OCI-LY7 (cell line): ENCODE results near the gene TRMT61A. TPM values are rescaled to one million over a fixed set of nuclear protein-coding genes. Genes with fewer than 3 reads are reported as not detected.
A peak's percentile ranks its signal among the peaks of the same experiment; 100 is the strongest.

Source experiments
- BruUV-seq: library from RNA; stranded (reverse); fragments of 400-500 nt; replicated peaks from 2 replicates; lab custom pipeline; 2021; lab: Mats Ljungman, UMichigan
- CTCF ChIA-PET: fragments of 300-600 bp; sonication (Branson Sonifier 250); formaldehyde crosslinking; loops from one replicate; lab custom pipeline; 2022; ENCODE audit warnings: antibody characterized with exemption; ENCODE audit not compliant: unreplicated experiment; lab: Charles Lee
- POLR2A ChIA-PET: fragments of 300-600 bp; sonication (Branson Sonifier 250); formaldehyde crosslinking; loops from one replicate; lab custom pipeline; 2022; ENCODE audit warnings: antibody characterized with exemption; lab: Charles Lee
- DNase-seq: peaks from one replicate; pipeline ENCODE4 v3.0.0-alpha.2; 2015; ENCODE audit warnings: low spot score
- H2AFZ ChIP-seq: fragments of 200-600 bp; sonication (generic), shearing (Covaris generic); 2 replicates; pipeline ENCODE4 v1.6.1; 2014; ENCODE audit warnings: mild to moderate bottlenecking, antibody characterized with exemption, low read length, moderate library complexity
- H3K27ac ChIP-seq: fragments of 200-600 bp; sonication (generic); 2 replicates; pipeline ENCODE4 v1.5.1; 2014; ENCODE audit warnings: mixed run types, low read depth, mild to moderate bottlenecking, moderate library complexity, low read length, inconsistent platforms; ENCODE audit not compliant: poor library complexity, severe bottlenecking
- H3K36me3 ChIP-seq: fragments of 200-600 bp; sonication (generic); 2 replicates; pipeline ENCODE4 v1.6.1; 2014; ENCODE audit warnings: mild to moderate bottlenecking, antibody characterized with exemption, low read length, moderate library complexity, mixed read lengths; ENCODE audit not compliant: insufficient read depth
- H3K4me1 ChIP-seq: fragments of 200-600 bp; sonication (generic); 2 replicates; pipeline ENCODE4 v1.5.1; 2014; ENCODE audit warnings: mild to moderate bottlenecking, low read length; ENCODE audit not compliant: insufficient read depth, poor library complexity, severe bottlenecking
- H3K4me2 ChIP-seq: fragments of 200-600 bp; sonication (generic); 2 replicates; pipeline ENCODE4 v1.6.1; 2014; ENCODE audit warnings: mild to moderate bottlenecking, low read length
- H3K4me3 ChIP-seq: fragments of 200-600 bp; sonication (generic); 2 replicates; pipeline ENCODE4 v1.5.1; 2014; ENCODE audit warnings: mild to moderate bottlenecking, low read depth, low read length; ENCODE audit not compliant: poor library complexity, severe bottlenecking
- H3K79me2 ChIP-seq: fragments of 200-600 bp; sonication (generic); 2 replicates; pipeline ENCODE4 v1.6.1; 2016; ENCODE audit warnings: low read depth, mild to moderate bottlenecking, low read length, moderate library complexity, mixed read lengths; ENCODE audit not compliant: insufficient read depth
- H3K9me2 ChIP-seq: fragments of 200-600 bp; sonication (generic); 2 replicates; pipeline ENCODE4 v1.6.1; 2016; ENCODE audit warnings: mild to moderate bottlenecking, low read length, mixed read lengths; ENCODE audit not compliant: insufficient read depth
- H3K9me3 ChIP-seq: fragments of 200-600 bp; sonication (generic); 2 replicates; pipeline ENCODE4 v1.6.1; 2014; ENCODE audit warnings: mild to moderate bottlenecking, mixed run types, low read length, mixed read lengths
- H4K20me1 ChIP-seq: fragments of 200-600 bp; sonication (generic); 2 replicates; pipeline ENCODE4 v1.6.1; 2014; ENCODE audit warnings: mild to moderate bottlenecking, antibody characterized with exemption, low read length, moderate library complexity, mixed read lengths; ENCODE audit not compliant: insufficient read depth
- EZH2phosphoT487 ChIP-seq: fragments of 200-600 bp; sonication (generic); IDR thresholded peaks from 2 replicates; pipeline ENCODE4 v1.6.1; 2018; ENCODE audit warnings: low read depth, borderline replicate concordance, mild to moderate bottlenecking, mixed run types, antibody characterized with exemption, low read length, moderate library complexity, mixed read lengths
- intact Hi-C: fragments of 100-400 bp; cut with micrococcal nuclease; formaldehyde crosslinking; loops from one replicate; pipeline ENCODE4 v1.10.0; 2022; ENCODE audit not compliant: unreplicated experiment
- total RNA-seq, 2 experiments: library from RNA; depleted of rRNA in 1 of 2; stranded (reverse); fragments of >200 nt in 1 of 2; shearing (Covaris generic) in 1 of 2; gene quantifications; 2 replicates each; pipeline ENCODE4 v1.2.3, GENCODE V29; 2014 to 2022
- TF ChIP-seq, protein P1 (sequence below): fragments of 200-600 bp; sonication (generic); conservative IDR thresholded peaks from 2 replicates; pipeline ENCODE4 v1.5.1; 2014; ENCODE audit warnings: mild to moderate bottlenecking, antibody characterized with exemption, low read length, moderate library complexity, mixed read lengths

TRMT61A gene
- total RNA-seq, 2 experiments from 2014 or later = 13.1 to 17.1 TPM

DNA sequence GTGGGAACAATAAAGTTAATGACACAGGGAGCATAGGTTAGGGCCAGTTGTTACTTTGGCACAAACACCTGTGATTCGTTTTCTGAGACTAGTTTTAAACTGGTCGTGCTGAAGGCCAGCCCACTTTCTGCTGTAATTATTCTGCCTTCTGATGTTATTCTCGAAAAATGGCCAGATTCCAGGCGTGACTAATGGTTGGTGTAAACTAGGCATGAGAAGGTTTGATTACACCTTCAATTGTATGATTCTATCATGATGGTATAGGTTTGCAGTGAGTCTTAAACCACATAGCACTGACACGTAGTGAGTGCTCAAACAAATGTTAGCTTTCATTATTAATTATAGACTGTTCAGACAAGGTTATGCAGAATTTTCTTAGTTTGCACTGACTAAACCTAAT lies 45.4 kb upstream of the TRMT61A start:
- H3K36me3 ChIP-seq = peaks cover 73% of the 10 kb centered on the region
- H3K4me3 ChIP-seq = no peak overlapping the region
- POLR2A ChIA-PET = no interaction called here
- intact Hi-C loops = no loop called here
- peaks cover 3% of the 10 kb centered on the region; the same call in 1 of the 2 replicates for H4K20me1 ChIP-seq
- no peak overlapping the region for H3K4me2 ChIP-seq
- no peak for TF ChIP-seq EZH2phosphoT487
- TF ChIP-seq, protein P1, sequence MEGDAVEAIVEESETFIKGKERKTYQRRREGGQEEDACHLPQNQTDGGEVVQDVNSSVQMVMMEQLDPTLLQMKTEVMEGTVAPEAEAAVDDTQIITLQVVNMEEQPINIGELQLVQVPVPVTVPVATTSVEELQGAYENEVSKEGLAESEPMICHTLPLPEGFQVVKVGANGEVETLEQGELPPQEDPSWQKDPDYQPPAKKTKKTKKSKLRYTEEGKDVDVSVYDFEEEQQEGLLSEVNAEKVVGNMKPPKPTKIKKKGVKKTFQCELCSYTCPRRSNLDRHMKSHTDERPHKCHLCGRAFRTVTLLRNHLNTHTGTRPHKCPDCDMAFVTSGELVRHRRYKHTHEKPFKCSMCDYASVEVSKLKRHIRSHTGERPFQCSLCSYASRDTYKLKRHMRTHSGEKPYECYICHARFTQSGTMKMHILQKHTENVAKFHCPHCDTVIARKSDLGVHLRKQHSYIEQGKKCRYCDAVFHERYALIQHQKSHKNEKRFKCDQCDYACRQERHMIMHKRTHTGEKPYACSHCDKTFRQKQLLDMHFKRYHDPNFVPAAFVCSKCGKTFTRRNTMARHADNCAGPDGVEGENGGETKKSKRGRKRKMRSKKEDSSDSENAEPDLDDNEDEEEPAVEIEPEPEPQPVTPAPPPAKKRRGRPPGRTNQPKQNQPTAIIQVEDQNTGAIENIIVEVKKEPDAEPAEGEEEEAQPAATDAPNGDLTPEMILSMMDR = no peak
- H3K9me3 ChIP-seq = no peaks in the 10 kb centered on the region
- H3K79me2 ChIP-seq = no peaks in the 10 kb centered on the region
- peaks cover 14% of the 10 kb centered on the region for H3K4me1 ChIP-seq
- H3K27ac ChIP-seq = no peak overlapping the region
- no peak overlapping the region for H2AFZ ChIP-seq
- DNase-seq = no peak
- H3K9me2 ChIP-seq = no peaks in the 10 kb centered on the region
- TSS peak; percentile 36 for BruUV-seq
- CTCF ChIA-PET = no interaction called here

DNA sequence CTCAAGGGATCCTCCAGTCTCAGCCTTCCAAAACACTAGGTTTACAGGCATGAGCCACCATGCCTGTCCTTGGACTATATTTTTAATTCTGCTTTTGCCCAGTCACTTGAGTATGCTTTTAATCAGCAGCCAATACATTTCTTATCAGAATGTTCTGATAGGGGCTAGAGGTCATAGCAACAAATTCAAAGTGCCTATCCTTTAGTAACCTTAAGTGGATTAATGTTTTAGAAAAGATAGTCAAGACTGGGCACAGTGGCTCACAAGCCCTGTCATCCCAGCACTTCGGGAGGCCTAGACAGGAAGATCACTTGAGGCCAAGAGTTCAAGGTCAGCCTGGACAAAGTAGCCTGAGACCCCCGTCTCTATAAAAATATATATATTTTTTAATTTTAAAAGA lies 43.5 kb upstream of the TRMT61A start:
- H3K27ac ChIP-seq = no peak overlapping the region
- no peak overlapping the region for H3K4me3 ChIP-seq
- peaks cover 3% of the 10 kb centered on the region; the same call in 1 of the 2 replicates for H4K20me1 ChIP-seq
- intact Hi-C loops = no loop called here
- H3K36me3 ChIP-seq = peaks cover 65% of the 10 kb centered on the region
- no peaks in the 10 kb centered on the region for H3K9me2 ChIP-seq
- peaks cover 8% of the 10 kb centered on the region for H3K4me1 ChIP-seq
- H3K79me2 ChIP-seq = no peaks in the 10 kb centered on the region
- DNase-seq = no peak
- no peak overlapping the region for H2AFZ ChIP-seq
- TF ChIP-seq, protein P1 = no peak
- TF ChIP-seq EZH2phosphoT487 = no peak
- no TSS peak for BruUV-seq
- CTCF ChIA-PET = no interaction called here
- POLR2A ChIA-PET = no interaction called here
- H3K4me2 ChIP-seq = no peak overlapping the region
- H3K9me3 ChIP-seq = no peaks in the 10 kb centered on the region

DNA sequence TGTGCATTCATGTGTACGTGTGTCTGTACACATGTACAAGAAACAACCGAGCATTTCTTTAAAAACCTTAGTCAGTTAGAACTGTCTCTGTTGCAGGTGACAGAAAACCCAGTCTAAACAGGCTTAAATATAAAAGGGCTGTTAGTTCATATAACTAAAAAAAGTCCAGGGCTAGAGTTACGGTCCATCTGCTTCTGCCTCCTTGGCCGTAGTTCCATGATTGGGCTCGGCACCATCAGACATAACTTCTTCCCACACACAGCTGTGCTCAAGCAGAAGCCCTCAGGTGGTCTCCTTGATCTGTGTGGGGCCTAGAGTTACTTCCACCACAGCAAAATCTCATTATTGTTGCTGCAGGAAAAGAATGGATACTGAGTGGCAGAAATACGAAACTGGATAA lies 40.9 kb upstream of the TRMT61A start:
- ChIA-PET CTCF (no interaction called here), POLR2A (no interaction called here)
- Histone ChIP-seq H3K9me2 (no peaks in the 10 kb centered on the region), H3K9me3 (no peaks in the 10 kb centered on the region), H3K36me3 (peaks cover 62% of the 10 kb centered on the region), H3K27ac (no peak overlapping the region), H3K4me1 (no peaks in the 10 kb centered on the region), H4K20me1 (no peaks in the 10 kb centered on the region), H3K79me2 (no peaks in the 10 kb centered on the region), H2AFZ (no peak overlapping the region), H3K4me2 (no peak overlapping the region), H3K4me3 (no peak overlapping the region)
- no peak for DNase-seq
- no TSS peak for BruUV-seq
- intact Hi-C loops = no loop called here
- no peak for TF ChIP-seq EZH2phosphoT487
- TF ChIP-seq, protein P1 = no peak
